Measurements from ENCODE around the gene KLHL11. TPM values are rescaled to one million over a fixed set of nuclear protein-coding genes. Genes with fewer than 3 reads are reported as not detected.
A peak's percentile ranks its signal among the peaks of the same experiment; 100 is the strongest.
"Not testable (repeated sequence)": the region's sequence is repeated elsewhere in the genome, so short reads cannot be mapped to it uniquely, and the experiment has no call there.

KLHL11 gene
- total RNA-seq, 2 experiments from 2014 or later = 16.4 to 18.0 TPM

- POLR2A ChIA-PET = interaction anchor here (0.8 to 1.6 kb wide), 7 partner anchors 9 to 175 kb away, joined by 3 to 5 read pairs (median 3); partner anchors contain the start of genes ACLY, DNAJC7 and NKIRAS2
- DNase-seq = no peak
- no peaks in the 10 kb centered on the region for H3K27me3 Mint-ChIP-seq
- intact Hi-C loops (cut with DNase I, micrococcal nuclease) = loop anchor here (1.0 to 10.0 kb wide), 7 partner anchors 28 to 1940 kb away; partner anchors contain the start of genes NT5C3B (in 2 of the 2), ACLY (in 1 of the 2), DNAJC7 (in 1 of the 2) and HAP1 (in 1 of the 2)
- CTCF ChIA-PET = interaction anchor here (1.0 to 1.6 kb wide), 6 partner anchors 11 to 153 kb away, joined by 3 to 5 read pairs (median 4); partner anchors contain the start of genes DNAJC7 and P3H4
- H3K4me3 Mint-ChIP-seq = no peak overlapping the region
- no peak overlapping the region for H3K27ac Mint-ChIP-seq
- peaks cover 46% of the 10 kb centered on the region for H3K4me1 Mint-ChIP-seq
- ATAC-seq = no peak
- H3K9me3 Mint-ChIP-seq (ENCODE audit: low read depth) = no peaks in the 10 kb centered on the region
- H3K36me3 Mint-ChIP-seq (ENCODE audit: low read depth) = peaks cover 17% of the 10 kb centered on the region
These were observed 756 bp downstream of the KLHL11 start for GRCh38 chr17:41864498-41864835.

DNA sequence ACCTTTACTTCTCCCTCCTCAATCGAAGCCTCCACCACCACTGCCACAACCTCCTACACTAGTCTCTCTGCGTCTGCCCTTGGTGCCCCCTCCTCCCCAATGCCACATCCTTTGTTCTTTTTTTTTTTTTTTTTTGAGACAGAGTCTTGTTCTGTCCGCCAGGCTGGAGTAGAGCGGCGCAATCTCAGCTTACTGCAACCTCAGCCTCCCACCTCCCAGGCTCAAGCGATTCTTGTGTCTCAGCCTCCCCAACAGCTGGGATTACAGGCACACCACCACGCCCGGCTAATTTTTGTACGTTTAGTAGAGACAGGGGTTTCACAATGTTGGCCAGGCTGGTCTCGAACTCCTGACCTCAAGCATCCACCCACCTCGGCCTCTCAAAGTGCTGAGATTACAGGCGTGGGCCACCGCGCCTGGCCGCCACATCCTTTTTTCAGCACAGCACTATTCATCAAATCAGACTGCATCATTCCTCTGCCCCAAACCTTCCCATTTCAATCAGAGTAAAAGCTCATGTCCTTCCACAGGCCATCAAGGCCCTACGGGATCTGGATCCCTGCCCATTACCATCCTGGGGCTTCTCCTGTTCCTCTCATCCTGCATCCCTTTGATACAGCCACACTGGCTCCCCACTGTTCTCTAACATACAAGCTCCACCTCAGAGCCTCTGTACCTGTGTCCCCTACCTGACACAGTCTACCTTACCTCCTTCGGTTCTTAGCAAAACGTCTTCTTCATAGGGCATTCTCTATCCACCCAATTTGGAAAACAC, 2.0 kb downstream of the KLHL11 start:
- ChIA-PET POLR2A (interaction anchor here (0.5 to 1.1 kb wide), 6 partner anchors 9 to 171 kb away, joined by 3 to 5 read pairs (median 3); partner anchors contain the start of gene CNP), CTCF (interaction anchor here (0.6 to 1.5 kb wide), 5 partner anchors 10 to 742 kb away, joined by 3 to 5 read pairs (median 3); no protein-coding TSS in a partner anchor)
- ATAC-seq (peak; percentile 37), DNase-seq (peak; percentile 67)
- peaks cover 9% of the 10 kb centered on the region for H3K36me3 Mint-ChIP-seq (ENCODE audit: low read depth)
- H3K27ac Mint-ChIP-seq = no peak overlapping the region
- H3K27me3 Mint-ChIP-seq = no peaks in the 10 kb centered on the region
- H3K4me3 Mint-ChIP-seq = no peak overlapping the region
- peaks cover 37% of the 10 kb centered on the region for H3K4me1 Mint-ChIP-seq
- intact Hi-C loops (cut with DNase I, micrococcal nuclease) = loop anchor here (10.0 kb wide), 2 partner anchors 128 to 1938 kb away; partner anchors contain the start of genes HAP1 (in 1 of the 2), LRRC3C (in 1 of the 2) and ORMDL3 (in 1 of the 2)
- no peaks in the 10 kb centered on the region for H3K9me3 Mint-ChIP-seq (ENCODE audit: low read depth)

GRCh38 chr17:41860254-41860931, 4.8 kb downstream of the KLHL11 start:
- Mint-ChIP-seq H3K27ac (no peak overlapping the region), H3K4me3 (no peak overlapping the region), H3K4me1 (peaks cover 23% of the 10 kb centered on the region), H3K9me3 (ENCODE audit: low read depth) (no peaks in the 10 kb centered on the region), H3K36me3 (ENCODE audit: low read depth) (peaks cover 6% of the 10 kb centered on the region), H3K27me3 (no peaks in the 10 kb centered on the region)
- POLR2A ChIA-PET = no interaction called here
- DNase-seq (no peak), ATAC-seq (no peak)
- intact Hi-C loops (cut with DNase I, micrococcal nuclease) = loop anchor here (10.0 kb wide), 2 partner anchors 126 to 1936 kb away; partner anchors contain the start of genes HAP1 (in 1 of the 2), LRRC3C (in 1 of the 2) and ORMDL3 (in 1 of the 2)
- CTCF ChIA-PET = interaction anchor here (1.1 kb wide), 1 partner anchor 25 kb away, joined by 3 read pairs; no protein-coding TSS in a partner anchor

GRCh38 chr17:41851382-41851781, 13.8 kb downstream of the KLHL11 start:
- H3K4me3 Mint-ChIP-seq; ATAC-seq; DNase-seq; H3K27ac Mint-ChIP-seq; H3K27me3 Mint-ChIP-seq; H3K9me3 Mint-ChIP-seq (ENCODE audit: low read depth); intact Hi-C loops (cut with DNase I, micrococcal nuclease): not testable (repeated sequence)
- ChIA-PET POLR2A (interaction anchor here (0.6 to 1.2 kb wide), 4 partner anchors 13 to 676 kb away, joined by 4 to 8 read pairs (median 4); no protein-coding TSS in a partner anchor), CTCF (interaction anchor here (1.1 kb wide), 1 partner anchor 10 kb away, joined by 3 read pairs; no protein-coding TSS in a partner anchor)
- H3K4me1 Mint-ChIP-seq = peaks cover 16% of the 10 kb centered on the region
- H3K36me3 Mint-ChIP-seq (ENCODE audit: low read depth) = peaks cover 29% of the 10 kb centered on the region

DNA sequence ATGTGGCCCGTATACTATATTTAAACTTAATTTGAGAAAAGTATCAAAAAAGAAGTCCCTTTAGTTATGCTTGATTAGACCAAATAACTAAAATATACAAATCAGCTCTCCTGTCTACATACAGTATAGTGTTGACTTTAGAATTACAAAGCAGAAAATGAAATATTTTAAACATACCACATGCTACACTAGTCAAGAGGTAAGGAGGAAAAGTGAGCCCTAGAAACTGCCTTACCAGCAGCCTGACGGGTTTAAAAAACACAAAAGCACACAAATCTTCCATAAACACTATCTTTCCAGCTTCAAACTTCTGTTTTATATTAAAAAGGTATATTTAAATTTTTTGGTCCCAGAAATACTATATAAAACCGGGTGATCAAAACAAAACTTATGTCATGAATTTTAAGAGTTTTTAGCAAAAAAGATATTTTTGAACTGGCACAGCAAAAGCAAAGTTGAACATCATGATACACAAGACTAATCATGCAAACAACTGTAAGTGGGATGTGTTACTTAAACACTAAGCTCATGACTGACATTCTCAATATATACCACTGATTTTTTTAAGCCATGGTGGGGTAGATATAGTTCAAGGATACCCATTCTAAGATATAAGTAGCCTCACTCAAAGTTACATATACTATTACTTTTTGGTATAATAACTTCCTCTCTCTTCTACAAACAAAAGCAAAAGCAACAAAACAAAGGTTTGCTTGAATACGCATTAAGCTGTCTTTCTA, 15.8 kb downstream of the KLHL11 start:
- DNase-seq = no peak
- no peaks in the 10 kb centered on the region for H3K9me3 Mint-ChIP-seq (ENCODE audit: low read depth)
- no peaks in the 10 kb centered on the region for H3K27me3 Mint-ChIP-seq
- peaks cover 16% of the 10 kb centered on the region for H3K4me1 Mint-ChIP-seq
- no peak overlapping the region for H3K27ac Mint-ChIP-seq
- POLR2A ChIA-PET = no interaction called here
- ATAC-seq = no peak
- H3K36me3 Mint-ChIP-seq (ENCODE audit: low read depth) = peaks cover 17% of the 10 kb centered on the region
- intact Hi-C loops (cut with DNase I, micrococcal nuclease) = no loop called here
- H3K4me3 Mint-ChIP-seq = no peak overlapping the region
- CTCF ChIA-PET = interaction anchor here (0.6 to 2.3 kb wide), 3 partner anchors 15 to 51 kb away, joined by 3 to 5 read pairs (median 3); no protein-coding TSS in a partner anchor

DNA sequence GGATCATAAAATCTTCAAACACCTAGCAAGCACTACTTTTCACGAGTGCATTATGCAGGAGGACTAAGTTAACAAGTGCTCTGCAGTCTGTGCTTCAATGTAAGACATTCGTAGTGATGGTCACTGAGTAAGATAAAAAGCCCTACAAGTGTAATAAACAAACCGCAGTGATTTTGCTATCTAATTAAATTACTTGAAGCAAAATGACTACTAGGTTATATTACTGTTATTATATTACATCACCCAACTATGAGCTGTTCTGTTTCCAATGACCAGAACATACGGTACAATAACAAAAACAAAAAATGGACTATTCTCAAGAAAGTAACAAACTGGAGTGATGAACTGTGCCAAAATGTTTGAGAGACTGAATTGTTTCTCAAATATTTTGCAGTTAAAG, 16.4 kb downstream of the KLHL11 start:
- CTCF ChIA-PET = interaction anchor here (1.1 to 2.3 kb wide), 2 partner anchors 16 to 47 kb away, joined by 3 to 5 read pairs; no protein-coding TSS in a partner anchor
- intact Hi-C loops (cut with DNase I, micrococcal nuclease) = no loop called here
- peaks cover 14% of the 10 kb centered on the region for H3K36me3 Mint-ChIP-seq (ENCODE audit: low read depth)
- DNase-seq = no peak
- POLR2A ChIA-PET = no interaction called here
- no peak overlapping the region for H3K27ac Mint-ChIP-seq
- no peaks in the 10 kb centered on the region for H3K27me3 Mint-ChIP-seq
- peaks cover 16% of the 10 kb centered on the region for H3K4me1 Mint-ChIP-seq
- H3K4me3 Mint-ChIP-seq = no peak overlapping the region
- H3K9me3 Mint-ChIP-seq (ENCODE audit: low read depth) = no peaks in the 10 kb centered on the region
- ATAC-seq = no peak

- Mint-ChIP-seq H3K4me3 (no peak overlapping the region), H3K27ac (no peak overlapping the region), H3K9me3 (ENCODE audit: low read depth) (no peaks in the 10 kb centered on the region), H3K4me1 (peaks cover 3% of the 10 kb centered on the region), H3K36me3 (ENCODE audit: low read depth) (peaks cover 2% of the 10 kb centered on the region), H3K27me3 (no peaks in the 10 kb centered on the region)
- CTCF ChIA-PET = no interaction called here
- POLR2A ChIA-PET = no interaction called here
- ATAC-seq = no peak
- no peak for DNase-seq
- intact Hi-C loops (cut with DNase I, micrococcal nuclease) = no loop called here
These were observed 20.3 kb downstream of the KLHL11 start for GRCh38 chr17:41844971-41845370.

DNA sequence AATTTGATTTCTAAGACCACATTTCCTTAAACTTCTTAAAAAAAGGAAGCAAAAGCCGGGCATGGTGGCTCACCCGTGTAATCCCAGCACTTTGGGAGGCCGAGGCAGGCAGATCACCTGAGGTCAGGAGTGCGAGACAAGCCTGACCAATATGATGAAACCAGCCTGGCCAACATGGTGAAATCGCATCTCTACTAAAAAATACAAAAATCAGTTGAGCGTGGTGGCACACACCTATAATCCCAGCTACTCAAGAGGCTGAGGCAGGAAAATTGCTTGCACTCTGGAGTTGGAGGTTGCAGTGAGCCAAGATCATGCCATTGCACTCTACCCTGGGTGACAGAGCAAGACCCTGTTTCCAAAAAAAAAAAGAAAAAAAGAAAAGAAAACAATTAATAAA, 24.4 kb downstream of the KLHL11 start:
- H3K36me3 Mint-ChIP-seq (ENCODE audit: low read depth); POLR2A ChIA-PET; DNase-seq; H3K27ac Mint-ChIP-seq; H3K27me3 Mint-ChIP-seq; ATAC-seq; H3K4me1 Mint-ChIP-seq; H3K4me3 Mint-ChIP-seq; intact Hi-C loops (cut with DNase I, micrococcal nuclease); H3K9me3 Mint-ChIP-seq (ENCODE audit: low read depth): not testable (repeated sequence)
- CTCF ChIA-PET = interaction anchor here (0.6 kb wide), 1 partner anchor 26 kb away, joined by 3 read pairs; no protein-coding TSS in a partner anchor

- H3K27ac Mint-ChIP-seq; DNase-seq; ATAC-seq; POLR2A ChIA-PET; H3K27me3 Mint-ChIP-seq; H3K4me3 Mint-ChIP-seq; H3K9me3 Mint-ChIP-seq (ENCODE audit: low read depth); H3K36me3 Mint-ChIP-seq (ENCODE audit: low read depth); intact Hi-C loops (cut with DNase I, micrococcal nuclease): not testable (repeated sequence)
- CTCF ChIA-PET = interaction anchor here (0.6 kb wide), 1 partner anchor 96 kb away, joined by 3 read pairs; no protein-coding TSS in a partner anchor
- peaks cover 12% of the 10 kb centered on the region for H3K4me1 Mint-ChIP-seq
These were observed 25.8 kb downstream of the KLHL11 start for GRCh38 chr17:41839448-41839847.

- Mint-ChIP-seq H3K27ac (peak within 1 kb of the TSS; percentile 70), H3K27me3 (no peaks in the 10 kb centered on the region), H3K4me1 (peaks cover 13% of the 10 kb centered on the region), H3K4me3 (peak within 1 kb of the TSS; percentile 80), H3K36me3 (ENCODE audit: low read depth) (no peaks in the 10 kb centered on the region), H3K9me3 (ENCODE audit: low read depth) (no peaks in the 10 kb centered on the region)
- POLR2A ChIA-PET = no interaction called here
- DNase-seq (no peak), ATAC-seq (no peak)
- intact Hi-C loops (cut with DNase I, micrococcal nuclease) = loop anchor here in 1 of 2 experiments (2.0 kb wide), 1 partner anchor 27 kb away; the partner anchor contains the start of gene KLHL11
- CTCF ChIA-PET = interaction anchor here (0.9 kb wide), 1 partner anchor 128 kb away, joined by 3 read pairs; the partner anchor contains the start of gene CNP
These were observed 27.3 kb downstream of the KLHL11 start, which contains the start of gene KLHL10 for GRCh38 chr17:41837761-41838538. KLHL10 (plus strand) TSS chr17:41837825; CDS start chr17:41837933, 108 bp downstream.
